K562 (cell line): ENCODE data around the gene IL5. TPM values are rescaled to one million over a fixed set of nuclear protein-coding genes. Genes with fewer than 3 reads are reported as not detected.
A peak's percentile ranks its signal among the peaks of the same experiment; 100 is the strongest.

Experiments
- ATAC-seq: fragments of 200-7000 bp; cut with Tn5 transposase; 3 replicates; pipeline ENCODE4 v1.9.1; 2020; ENCODE audit warnings: moderate library complexity
- BruUV-seq: library from RNA; stranded (reverse); fragments of 400-500 nt; replicated peaks from 2 replicates; lab custom pipeline; 2021; lab: Mats Ljungman, UMichigan
- CTCF ChIA-PET: fragments of 300-600 bp; formaldehyde crosslinking; extraction: SDS; loops from one replicate; lab custom pipeline; 2021; ENCODE audit warnings: low intra/inter-chr PET ratio; lab: Yijun Ruan, JAX
- POLR2A ChIA-PET: fragments of 300-600, 350-650 bp; sonication (Branson Sonifier 250); formaldehyde crosslinking; extraction: SDS; loops from one replicate; lab custom pipeline; 2021; ENCODE audit warnings: antibody characterized with exemption, inconsistent platforms; lab: Yijun Ruan, JAX
- DNase-seq, 4 experiments: peaks; one replicate each; pipeline versions ENCODE4 v3.0.0 to v3.0.0-alpha.2; 2011 to 2018; ENCODE audit warnings: low spot score in 3 of 4, mixed read lengths in 3 of 4; ENCODE audit errors: extremely low read depth in 1 of 4
- FAIRE-seq: peaks from 2 replicates; lab custom pipeline; 2011; peaks lifted over from hg19 to GRCh38; lab: Jason Lieb, UNC
- H2AFZ ChIP-seq: 2 replicates; pipeline ENCODE4 v1.6.0; 2011; ENCODE audit warnings: low read depth, low read length, control low read depth, inconsistent platforms
- H3K27ac ChIP-seq: fragments of 200-600 bp; 3 replicates; pipeline ENCODE4 v1.8.0; 2011; ENCODE audit warnings: low read depth, mild to moderate bottlenecking, control low read depth, inconsistent platforms, low read length, moderate library complexity, mixed read lengths; ENCODE audit errors: extremely low read depth
- H3K27me3 ChIP-seq, 2 experiments: fragments of 300-600 bp in 1 of 2; 2 replicates in 1 of 2; 3 replicates in 1 of 2; pipeline versions ENCODE4 v1.6.0 to v1.8.0; 2011; ENCODE audit warnings: inconsistent platforms in 2 of 2, low read length in 2 of 2, mild to moderate bottlenecking in 1 of 2, mixed read lengths in 1 of 2, moderate library complexity in 1 of 2; ENCODE audit not compliant: control insufficient read depth in 2 of 2, insufficient read depth in 2 of 2
- H3K36me3 ChIP-seq: fragments of 300-600 bp; 3 replicates; pipeline ENCODE4 v1.8.0; 2011; ENCODE audit warnings: mild to moderate bottlenecking, low read length, inconsistent platforms; ENCODE audit not compliant: control insufficient read depth, insufficient read depth
- H3K4me1 ChIP-seq, 2 experiments: fragments of 200-600 bp in 1 of 2; replicated peaks in 1 of 2; 2 replicates in 1 of 2; 3 replicates in 1 of 2; pipeline versions ENCODE4 v1.5.1 to v1.8.0; 2011; ENCODE audit warnings: inconsistent platforms in 2 of 2, low read length in 2 of 2, mild to moderate bottlenecking in 1 of 2, mixed read lengths in 1 of 2, moderate library complexity in 1 of 2; ENCODE audit not compliant: control insufficient read depth in 2 of 2, insufficient read depth in 2 of 2
- H3K4me2 ChIP-seq: 2 replicates; pipeline ENCODE4 v1.6.1; 2011; ENCODE audit warnings: low read length, control low read depth, inconsistent platforms, mixed read lengths; ENCODE audit not compliant: insufficient read depth
- H3K4me3 ChIP-seq: fragments of 200-600 bp; sonication (generic), shearing (Covaris generic); 2 replicates; pipeline ENCODE4 v1.5.1; 2016; ENCODE audit warnings: control low read depth, inconsistent platforms
- H3K79me2 ChIP-seq: fragments of 200-600 bp; 3 replicates; pipeline ENCODE4 v1.8.0; 2011; ENCODE audit warnings: low read length, inconsistent platforms; ENCODE audit not compliant: control insufficient read depth, insufficient read depth
- H3K9ac ChIP-seq, 2 experiments: 2 replicates each; pipeline versions ENCODE4 v1.6.0 to v1.6.1; 2011; ENCODE audit warnings: low read depth in 2 of 2, low read length in 2 of 2, control low read depth in 1 of 2, inconsistent platforms in 1 of 2, mild to moderate bottlenecking in 1 of 2, mixed read lengths in 1 of 2; ENCODE audit not compliant: insufficient read depth in 1 of 2
- H3K9me1 ChIP-seq: one replicate; pipeline ENCODE4 v1.6.0; 2011; ENCODE audit warnings: inconsistent platforms, mild to moderate bottlenecking, low read length, moderate library complexity; ENCODE audit not compliant: control insufficient read depth, insufficient read depth
- H3K9me3 ChIP-seq: replicated peaks from 2 replicates; pipeline ENCODE4 v1.5.1; 2011; ENCODE audit warnings: low read depth, low read length, inconsistent platforms; ENCODE audit not compliant: control insufficient read depth, insufficient read depth
- H4K20me1 ChIP-seq: replicated peaks from 2 replicates; pipeline ENCODE4 v1.6.1; 2011; ENCODE audit warnings: low read length, inconsistent platforms, mixed read lengths; ENCODE audit not compliant: control insufficient read depth, insufficient read depth
- GABPA ChIP-seq: fragments of 200-800 bp; sonication (Bioruptor generic); conservative IDR thresholded peaks from 2 replicates; pipeline ENCODE4 v1.6.1; 2016; ENCODE audit warnings: low read depth, missing genetic modification characterization, missing compliant biosample characterization
- MEIS2 ChIP-seq: fragments of 450-650 bp; IDR thresholded peaks from 2 replicates; pipeline ENCODE4 v1.6.1; 2014; ENCODE audit warnings: mild to moderate bottlenecking; ENCODE audit not compliant: partially characterized antibody
- WGBS: fragments of 100-300 bp; shearing (Covaris generic); methylation state at CpG from one replicate; pipeline ENCODE4 v1.1.6; 2016; ENCODE audit warnings: low coverage, mixed read lengths; ENCODE audit not compliant: insufficient coverage; ENCODE audit errors: missing lambda C conversion rate; 5-methylcytosine and 5-hydroxymethylcytosine counted together
- in situ Hi-C: fragments of 300-500 bp; cut with MboI; formaldehyde crosslinking; loops from 4 replicates; pipeline ENCODE4 v1.15.0; 2018; ENCODE audit warnings: inconsistent platforms, mixed read lengths
- intact Hi-C: fragments of 100-400 bp; cut with micrococcal nuclease; formaldehyde crosslinking; loops from 2 replicates; pipeline ENCODE4 v1.14.2; 2022
- polyA plus RNA-seq, 8 experiments: library from polyadenylated mRNA; depleted of rRNA in 4 of 8; stranded (reverse) in 5 of 8; unstranded in 3 of 8; fragments of >200 nt; fragmentation: Nextera tagmentation in 2 of 8; fragmentation: Illumina TruSeq in 1 of 8; extraction: Ambion mirVana in 2 of 8; extraction: Trizol in 1 of 8; gene quantifications; 2 replicates each; pipeline versions ENCODE4 v1.2.1 to v1.2.3, GENCODE V29; 2011 to 2014; ENCODE audit warnings: inconsistent platforms in 1 of 8, missing spikeins in 1 of 8
- total RNA-seq, 7 experiments: library from RNA; depleted of rRNA in 6 of 7; stranded (reverse); fragments of >200 nt in 6 of 7; fragmentation: Illumina TruSeq in 2 of 7; extraction: Trizol in 2 of 7; gene quantifications; 2 replicates each; pipeline versions ENCODE4 v1.2.1 to v1.2.3, GENCODE V29; 2011 to 2021; ENCODE audit warnings: low replicate concordance in 1 of 7

The IL5 gene
- total and polyA plus RNA-seq, 9 of the 15 experiments (the other 6 are each of a cell fraction or from before 2014, with no cell fraction given) = 0.44 TPM; not detected in 8

DNA sequence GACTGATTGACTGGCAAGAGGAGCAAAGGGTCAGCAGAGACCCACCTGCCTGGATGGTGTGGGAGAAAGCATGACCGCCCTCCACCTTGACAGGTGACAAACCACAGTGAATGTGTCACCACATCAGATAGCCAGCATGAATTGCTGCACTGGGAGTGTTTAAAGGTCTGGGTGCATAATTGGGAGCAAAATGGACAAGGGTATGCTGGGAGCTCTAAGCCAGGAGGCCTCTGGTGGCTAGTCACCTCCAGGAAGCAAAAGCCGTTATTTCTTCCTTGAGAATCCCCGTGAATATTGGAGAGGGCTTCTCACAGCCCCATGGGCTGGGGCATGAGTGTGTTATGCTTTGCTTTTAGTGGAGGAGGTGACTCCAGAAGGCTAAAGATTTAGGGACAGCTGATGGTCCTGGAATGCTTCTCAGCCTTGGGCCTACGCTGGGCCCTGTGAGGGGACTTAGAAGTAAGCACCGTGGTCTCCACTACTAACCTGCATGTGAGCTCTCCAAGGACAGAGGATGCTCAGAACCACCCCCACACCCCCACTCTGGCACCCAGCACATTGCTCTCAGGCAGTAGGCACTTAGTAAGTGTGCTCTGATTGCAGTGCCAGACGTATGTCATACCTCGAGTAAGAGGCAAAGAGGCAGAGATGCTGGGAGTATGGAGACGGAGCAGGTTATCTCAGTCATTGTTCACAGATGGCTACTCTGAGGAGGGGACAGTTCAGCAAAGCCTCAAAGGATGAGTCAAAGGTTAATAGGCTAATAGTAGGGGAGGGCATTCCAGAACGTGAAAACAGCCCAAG, 43.7 kb downstream of the IL5 start:
- no peak for DNase-seq
- FAIRE-seq = no peak
- H3K9me3 ChIP-seq = no peaks in the 10 kb centered on the region
- 39% methylated on average over 9 of the region's 9 CpGs for WGBS
- peak; percentile 12 for TF ChIP-seq MEIS2
- no peak for TF ChIP-seq GABPA (tag)
- peaks cover 28 to 50% of the 10 kb centered on the region in 2 experiments for H3K4me1 ChIP-seq
- ATAC-seq = no peak
- no peak overlapping the region for H3K4me3 ChIP-seq
- no peaks in the 10 kb centered on the region for H3K27me3 ChIP-seq
- intact Hi-C loops (loop anchor here (2.0 kb wide), 2 partner anchors 261 to 319 kb away; no protein-coding TSS in a partner anchor), in situ Hi-C loops (loop anchor here (5.0 to 10.0 kb wide), 3 partner anchors 115 to 432 kb away; no protein-coding TSS in a partner anchor)
- no peaks in the 10 kb centered on the region for H3K9me1 ChIP-seq
- no peaks in the 10 kb centered on the region for H3K36me3 ChIP-seq
- POLR2A ChIA-PET = interaction anchor here (1.0 to 2.1 kb wide), 4 partner anchors 9 to 124 kb away, joined by 3 to 6 read pairs (median 3); partner anchors contain the start of gene IRF1
- H3K9ac ChIP-seq = no peak overlapping the region
- no peaks in the 10 kb centered on the region for H3K79me2 ChIP-seq
- H4K20me1 ChIP-seq = no peaks in the 10 kb centered on the region
- no peak overlapping the region for H3K27ac ChIP-seq
- H3K4me2 ChIP-seq = no peak overlapping the region
- H2AFZ ChIP-seq = no peak overlapping the region
- BruUV-seq = no TSS peak
- CTCF ChIA-PET = interaction anchor here (2.1 to 3.5 kb wide), 2 partner anchors 113 kb away, joined by 6 to 79 read pairs; no protein-coding TSS in a partner anchor
